Astrocyte of the spinal cord (primary cell): ENCODE measurements around the gene PNMA8A.
A peak's percentile ranks its signal among the peaks of the same experiment; 100 is the strongest.

Experiments
- DNase-seq: peaks from one replicate; pipeline ENCODE4 v3.0.0; 2011; ENCODE audit warnings: low read depth, low spot score
- H3K4me3 ChIP-seq: 2 replicates; pipeline ENCODE4 v1.5.1; 2011; ENCODE audit warnings: low read depth, mild to moderate bottlenecking, low read length, moderate library complexity
- CTCF ChIP-seq: IDR thresholded peaks from 2 replicates; pipeline ENCODE4 v1.5.1; 2012; ENCODE audit warnings: low read depth, mild to moderate bottlenecking, low read length, inconsistent platforms
- in situ Hi-C: cut with HindIII; loops from 2 replicates; pipeline ENCODE4 v1.10.0; 2017; ENCODE audit warnings: low sequenced_read_pairs

PNMA8A gene

GRCh38 chr19:46493236-46494145 is 22.1 kb upstream of the PNMA8A start:
- no peak for DNase-seq
- TF ChIP-seq CTCF = no peak
- H3K4me3 ChIP-seq = no peak overlapping the region
- in situ Hi-C loops = no loop called here

GRCh38 chr19:46492841-46493235 is 21.5 kb upstream of the PNMA8A start:
- DNase-seq = no peak
- in situ Hi-C loops = no loop called here
- TF ChIP-seq CTCF = no peak
- no peak overlapping the region for H3K4me3 ChIP-seq

- no peak for TF ChIP-seq CTCF
- no peak for DNase-seq
- in situ Hi-C loops = no loop called here
- H3K4me3 ChIP-seq = no peak overlapping the region
These were observed 20.8 kb upstream of the PNMA8A start for GRCh38 chr19:46491975-46492682.

GRCh38 chr19:46490774-46491173 is 19.4 kb upstream of the PNMA8A start:
- in situ Hi-C loops = no loop called here
- no peak for DNase-seq
- no peak overlapping the region for H3K4me3 ChIP-seq
- no peak for TF ChIP-seq CTCF

GRCh38 chr19:46489445-46490272 is 18.3 kb upstream of the PNMA8A start:
- in situ Hi-C loops = no loop called here
- TF ChIP-seq CTCF = peak; percentile 54
- DNase-seq = peak; percentile 51
- no peak overlapping the region for H3K4me3 ChIP-seq

GRCh38 chr19:46488551-46488950 is 17.2 kb upstream of the PNMA8A start:
- DNase-seq = no peak
- TF ChIP-seq CTCF = no peak
- H3K4me3 ChIP-seq = no peak overlapping the region
- in situ Hi-C loops = no loop called here
